Renal pelvis (tissue), 4 donors: ENCODE results near the gene CAPZB. TPM values are rescaled to one million over a fixed set of nuclear protein-coding genes. Genes with fewer than 3 reads are reported as not detected.

ENCODE experiments used
- DNase-seq: peaks from one replicate; pipeline ENCODE4 v3.0.0-alpha.2; 2013
- polyA plus RNA-seq, 3 donors: library from polyadenylated mRNA; unstranded; fragments of 120-200 nt; gene quantifications; one replicate each; pipeline ENCODE4 v1.2.1, GENCODE V29; 2013; ENCODE audit not compliant: insufficient read length in 3 of 3

CAPZB gene
- polyA plus RNA-seq, 3 donors: 225 to 275 (median 245) TPM

GRCh38 chr1:19477284-19478249 lies 7.8 kb downstream of the CAPZB start:
- no peak for DNase-seq

- no peak for DNase-seq
Observed at GRCh38 chr1:19476450-19477190, 8.7 kb downstream of the CAPZB start.

DNA sequence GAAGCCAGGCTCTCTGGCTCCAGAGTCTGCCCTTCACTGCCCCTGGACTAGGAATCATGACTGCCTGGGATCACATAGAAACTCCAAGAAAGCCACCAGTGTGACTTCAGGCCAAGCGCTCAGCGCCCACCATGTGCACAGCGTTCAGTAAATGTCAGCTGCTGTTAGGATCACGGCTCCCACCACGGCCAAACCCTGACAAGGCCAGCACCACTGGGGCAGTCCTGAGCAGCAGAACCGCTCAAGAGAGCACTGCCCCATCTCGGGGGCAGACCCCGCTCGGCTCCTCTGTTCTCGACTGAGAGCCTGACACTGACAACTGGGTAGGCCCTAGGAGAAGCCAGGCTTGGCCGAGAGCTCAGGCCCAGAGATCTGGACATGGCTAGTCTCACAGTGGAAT lies 10.0 kb downstream of the CAPZB start:
- DNase-seq: no peak

DNA sequence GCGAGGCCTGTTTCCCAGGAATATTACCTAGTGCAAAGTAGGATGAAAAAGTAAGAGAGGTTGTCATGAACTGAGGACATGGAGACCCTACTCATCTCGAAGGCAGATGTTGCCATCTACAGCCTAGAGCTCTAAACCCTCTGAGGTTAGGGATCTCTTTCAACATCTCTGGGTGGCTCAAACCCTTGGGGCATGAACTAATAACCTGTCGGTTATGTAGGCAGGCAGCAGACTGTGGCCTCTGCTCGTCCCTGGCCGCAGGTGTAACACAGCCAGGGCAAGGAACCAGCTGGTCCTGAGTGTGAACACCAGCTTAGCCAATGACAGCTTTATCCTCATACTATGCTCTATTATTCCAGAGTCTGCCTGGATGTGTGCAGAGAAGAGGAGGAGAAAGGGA lies 13.2 kb downstream of the CAPZB start:
- DNase-seq: no peak

DNA sequence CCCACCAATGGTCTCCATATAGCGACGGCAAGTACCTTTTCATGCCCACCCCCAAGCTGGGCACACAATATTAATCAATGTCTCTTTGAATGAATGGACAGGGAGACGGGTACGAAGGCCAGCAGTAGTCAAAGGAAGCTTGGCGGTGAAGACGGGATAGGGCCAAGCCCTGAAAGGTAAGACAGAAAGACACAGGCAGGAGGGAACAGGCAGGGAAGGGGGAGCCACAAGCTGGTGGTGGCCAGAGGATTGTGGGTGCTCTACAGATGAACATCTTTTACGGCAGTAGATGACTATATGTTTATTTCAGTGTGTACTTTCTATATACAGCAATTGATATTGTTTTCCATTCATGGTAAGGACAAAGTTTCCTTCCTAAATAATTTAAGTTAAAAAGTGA lies 16.3 kb downstream of the CAPZB start:
- DNase-seq: no peak

DNA sequence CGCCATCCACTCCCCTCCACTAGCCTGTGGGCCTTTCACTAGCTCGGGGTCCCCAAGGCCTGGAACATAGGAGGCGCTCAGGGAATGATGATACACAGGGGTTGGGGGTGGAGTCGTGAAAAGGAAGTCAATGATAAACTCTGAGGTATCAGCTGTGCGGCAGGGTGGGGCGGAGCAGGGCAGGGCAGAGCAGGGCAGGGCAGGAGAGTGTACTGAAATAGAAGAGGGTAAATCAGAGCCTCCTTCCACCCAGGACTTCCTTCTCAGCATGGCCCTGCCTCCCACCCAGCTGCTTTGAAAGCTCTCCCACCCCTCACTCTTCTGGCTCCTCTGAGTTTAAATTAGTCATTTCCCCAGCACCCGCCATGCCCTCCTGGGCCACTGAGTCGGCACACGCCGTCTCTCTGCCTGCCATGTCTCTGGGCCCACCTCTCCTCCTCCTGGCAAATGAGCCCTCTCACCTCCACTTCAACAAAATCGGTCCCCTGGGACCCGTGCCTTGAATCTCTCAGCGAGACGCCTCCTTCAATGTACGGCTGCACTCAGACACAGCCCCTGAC lies 16.9 kb downstream of the CAPZB start:
- DNase-seq: no peak

- no peak for DNase-seq
Observed at GRCh38 chr1:19467199-19468187, 17.8 kb downstream of the CAPZB start.

GRCh38 chr1:19466112-19466561 lies 19.2 kb downstream of the CAPZB start:
- no peak for DNase-seq

GRCh38 chr1:19465650-19466049 lies 19.7 kb downstream of the CAPZB start:
- DNase-seq: no peak

- DNase-seq: no peak
Observed at GRCh38 chr1:19465123-19465522, 20.2 kb downstream of the CAPZB start.

GRCh38 chr1:19464696-19465095 lies 20.6 kb downstream of the CAPZB start:
- DNase-seq: no peak

DNA sequence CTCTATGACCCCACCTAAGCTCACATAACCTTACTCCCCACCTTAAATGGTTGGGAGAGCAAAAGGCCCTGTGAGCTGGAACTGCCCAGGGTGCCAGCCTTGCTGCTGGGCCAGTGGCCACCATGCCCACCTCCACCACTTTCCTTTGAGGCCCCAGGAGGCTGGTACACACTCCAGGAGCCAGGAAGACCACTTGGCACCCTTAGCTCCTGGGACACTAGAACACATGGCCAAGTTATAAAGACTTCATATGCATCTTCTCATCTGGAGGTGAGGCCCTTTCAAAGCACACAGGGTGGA lies 21.9 kb downstream of the CAPZB start:
- no peak for DNase-seq

GRCh38 chr1:19462781-19463503 lies 22.4 kb downstream of the CAPZB start:
- DNase-seq: no peak

DNA sequence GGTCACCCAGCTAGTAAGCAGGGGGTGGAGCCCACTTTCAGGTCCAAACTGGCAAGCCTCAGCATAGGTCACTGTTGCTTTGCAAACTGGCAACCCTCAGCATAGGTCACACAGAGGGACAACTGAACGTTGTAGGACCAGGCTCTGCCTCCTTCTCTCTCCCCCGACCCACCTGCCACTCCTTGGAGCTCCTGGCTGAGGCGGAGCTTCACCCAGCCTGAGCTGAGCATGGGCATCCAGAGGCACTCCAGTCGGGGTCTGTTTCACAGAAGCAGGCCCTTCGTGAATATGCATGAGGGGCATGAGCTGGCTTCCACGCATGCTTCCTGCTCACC lies 24.2 kb downstream of the CAPZB start:
- no peak for DNase-seq

DNA sequence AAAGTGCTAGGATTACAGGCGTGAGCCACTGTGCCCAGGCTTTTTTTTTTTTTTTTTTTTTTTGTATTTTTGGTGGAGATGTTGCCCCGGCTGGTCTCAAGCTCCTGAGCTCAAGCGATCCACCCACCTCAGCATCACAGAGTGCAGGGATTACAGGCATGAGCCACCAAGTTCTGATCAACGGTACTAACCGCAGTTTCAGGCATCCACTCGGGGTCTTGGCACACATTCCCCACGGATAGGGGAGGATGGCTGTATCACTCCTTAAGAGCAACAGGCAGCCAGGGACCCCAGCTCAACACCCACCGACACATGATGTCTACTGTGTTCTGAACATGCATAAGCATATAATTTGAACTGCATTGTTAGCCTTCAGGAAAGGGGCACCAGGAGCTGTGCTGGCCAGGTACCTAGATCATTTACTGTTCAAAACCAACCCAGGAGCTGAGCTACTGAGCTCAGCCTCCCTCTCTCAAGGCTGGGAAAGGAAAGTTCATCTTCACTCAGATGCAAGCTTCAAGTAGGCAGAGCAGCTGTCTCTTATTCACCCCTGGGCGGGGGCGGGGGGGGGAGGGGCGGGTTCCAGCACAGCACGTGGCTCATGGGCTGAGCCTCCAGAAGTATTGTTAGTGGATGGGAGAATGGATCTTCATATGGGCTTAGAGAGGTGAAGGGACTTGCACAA lies 24.7 kb downstream of the CAPZB start:
- no peak for DNase-seq

GRCh38 chr1:19458815-19459417 lies 26.4 kb downstream of the CAPZB start:
- DNase-seq: no peak

GRCh38 chr1:19457607-19458006 lies 27.7 kb downstream of the CAPZB start:
- DNase-seq: no peak

DNA sequence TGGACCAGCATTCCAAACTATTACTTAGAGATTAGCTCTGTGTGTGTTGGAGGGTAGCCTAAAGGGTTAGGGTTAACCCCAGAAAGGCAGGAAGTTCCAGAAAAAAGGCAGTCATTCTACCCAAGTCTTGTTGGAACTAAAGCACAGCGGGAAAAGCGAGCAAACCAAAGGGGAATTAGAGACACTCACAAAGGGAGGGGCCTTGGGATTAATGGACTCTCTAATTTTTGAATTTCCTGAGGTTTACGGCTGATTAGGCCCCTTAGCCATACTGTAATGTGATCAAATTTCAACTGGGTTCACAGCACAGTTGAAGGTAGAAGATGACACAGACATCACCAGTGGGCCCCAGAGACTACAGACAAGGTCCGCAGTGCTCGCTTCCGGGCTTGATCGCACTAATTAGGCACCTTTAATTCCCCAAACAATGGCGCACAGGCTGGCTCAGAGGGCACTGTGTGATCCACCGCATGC lies 28.3 kb downstream of the CAPZB start:
- DNase-seq: no peak

DNA sequence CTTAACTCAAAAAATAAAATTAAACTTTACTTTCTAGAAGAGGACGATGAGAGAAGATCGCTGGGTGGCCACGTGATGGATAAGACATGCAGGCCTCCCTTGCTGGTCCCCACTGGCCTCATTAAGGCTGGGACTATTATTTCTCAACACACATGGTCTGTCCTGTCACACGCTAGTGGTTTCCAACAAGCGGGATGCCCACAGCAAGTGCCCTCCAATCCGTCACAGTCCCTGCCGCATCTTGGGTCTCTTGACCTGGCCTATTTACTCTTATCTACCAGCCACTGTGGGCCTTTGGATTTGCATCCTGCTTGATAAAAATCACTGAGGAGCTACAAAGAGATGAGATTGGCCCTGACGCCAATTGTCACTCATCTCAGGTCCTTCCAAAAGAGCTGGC lies 30.0 kb downstream of the CAPZB start:
- DNase-seq: no peak
